HG03565 (cell line): ENCODE measurements around the gene GATA5.

Experiments used
- ATAC-seq: cut with Tn5 transposase; IDR thresholded peaks from one replicate; pipeline ENCODE4 v1.9.1; 2021; ENCODE audit warnings: mild to moderate bottlenecking, moderate library complexity; ENCODE audit not compliant: unreplicated experiment

The GATA5 gene

DNA sequence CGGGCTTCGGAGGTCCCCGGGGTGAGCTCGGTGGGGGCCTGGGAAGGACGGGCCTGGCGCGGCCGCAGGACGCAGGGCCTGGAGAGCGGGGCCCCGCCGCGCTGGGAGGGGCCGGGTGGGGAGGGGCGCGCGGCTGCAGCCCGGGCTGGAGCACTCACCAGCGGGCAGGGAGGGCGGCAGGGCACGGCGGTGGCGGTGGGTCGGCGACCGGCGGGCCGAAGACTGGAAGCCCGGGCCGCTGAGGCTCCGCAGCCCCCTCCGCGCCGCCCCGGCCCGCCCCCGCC is at the start of gene GATA5:
Gene GATA5, minus strand, starts transcription at position 224 of the 284 bp plus-strand sequence. CDS start 474 bp downstream, outside the sequence.
- ATAC-seq, result no peak

DNA sequence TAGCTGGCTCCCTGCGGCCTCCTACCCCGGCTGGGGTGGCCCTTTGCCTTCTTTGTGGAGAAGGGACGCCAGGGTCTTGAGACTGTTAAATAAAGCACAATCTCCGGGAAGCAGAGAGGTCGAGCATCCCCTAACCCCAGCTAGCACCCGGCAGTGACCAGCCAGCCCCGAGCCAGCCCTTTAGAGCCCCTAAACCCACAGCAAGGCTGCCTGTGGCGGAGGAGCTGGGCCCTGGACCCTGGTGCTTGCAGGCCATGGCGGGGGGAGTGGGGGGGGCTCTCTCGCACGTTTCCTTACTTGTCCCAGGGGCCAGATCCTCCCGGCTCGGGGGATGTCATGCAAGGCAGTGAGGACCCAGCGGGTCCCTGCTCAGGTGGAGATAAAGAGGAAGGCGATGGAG is 49.2 kb upstream of the GATA5 start:
- no peak for ATAC-seq

DNA sequence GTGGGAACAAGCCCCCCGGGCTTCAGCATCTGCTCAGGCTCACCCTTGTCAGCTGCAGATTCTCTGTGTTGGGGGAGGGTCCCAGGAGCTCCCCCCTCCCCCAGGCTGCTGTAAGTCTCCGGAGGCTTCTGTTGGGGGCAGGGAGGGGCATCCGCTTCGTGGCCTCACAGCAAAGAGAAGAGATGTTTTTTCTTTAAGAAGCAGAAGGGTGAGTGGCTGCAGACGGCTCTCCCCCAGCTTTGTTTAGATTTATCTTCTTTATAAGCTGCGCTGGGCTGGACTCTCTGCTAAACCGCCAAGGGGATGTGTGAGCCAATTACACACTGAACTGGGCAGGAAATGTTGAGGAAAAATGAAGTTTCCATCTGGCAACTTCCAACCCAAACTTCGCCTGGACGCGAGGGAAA is 48.7 kb upstream of the GATA5 start:
- ATAC-seq, result no peak

DNA sequence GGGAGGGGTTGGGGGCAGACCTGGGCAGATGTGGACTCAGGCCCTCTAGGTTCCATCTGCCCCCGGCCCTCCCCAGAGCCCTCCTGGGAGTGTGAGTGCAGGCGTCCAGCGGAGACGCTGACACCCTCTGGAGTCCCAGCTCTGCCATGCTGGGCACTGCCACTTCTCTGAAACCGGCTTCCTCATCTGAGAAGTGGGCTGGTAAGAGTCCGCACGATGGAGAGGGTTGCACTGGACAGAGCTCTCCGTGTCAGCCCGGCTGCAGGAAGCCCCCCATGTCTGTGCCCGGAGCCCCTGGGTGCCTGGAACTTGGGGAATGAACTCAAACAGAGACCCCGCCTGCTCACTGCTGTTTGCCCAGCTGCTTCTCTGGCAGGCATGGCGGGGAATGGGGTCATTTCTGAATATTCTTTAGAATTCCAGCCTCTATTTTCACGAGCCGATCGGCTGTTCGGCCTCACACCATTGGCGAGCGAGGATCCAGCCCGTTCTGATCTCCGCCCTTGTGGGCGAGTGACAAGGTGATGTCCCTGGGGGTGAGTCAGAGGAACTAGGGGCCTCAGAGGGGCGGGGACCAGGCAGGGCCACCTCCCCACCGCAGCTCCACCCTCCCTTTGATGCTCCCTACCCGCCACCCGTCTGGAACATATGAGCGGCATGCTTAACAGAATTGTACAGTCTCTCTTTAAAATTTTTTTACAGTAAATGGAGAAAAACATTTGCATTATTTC is 47.8 kb upstream of the GATA5 start:
- ATAC-seq, result no peak

DNA sequence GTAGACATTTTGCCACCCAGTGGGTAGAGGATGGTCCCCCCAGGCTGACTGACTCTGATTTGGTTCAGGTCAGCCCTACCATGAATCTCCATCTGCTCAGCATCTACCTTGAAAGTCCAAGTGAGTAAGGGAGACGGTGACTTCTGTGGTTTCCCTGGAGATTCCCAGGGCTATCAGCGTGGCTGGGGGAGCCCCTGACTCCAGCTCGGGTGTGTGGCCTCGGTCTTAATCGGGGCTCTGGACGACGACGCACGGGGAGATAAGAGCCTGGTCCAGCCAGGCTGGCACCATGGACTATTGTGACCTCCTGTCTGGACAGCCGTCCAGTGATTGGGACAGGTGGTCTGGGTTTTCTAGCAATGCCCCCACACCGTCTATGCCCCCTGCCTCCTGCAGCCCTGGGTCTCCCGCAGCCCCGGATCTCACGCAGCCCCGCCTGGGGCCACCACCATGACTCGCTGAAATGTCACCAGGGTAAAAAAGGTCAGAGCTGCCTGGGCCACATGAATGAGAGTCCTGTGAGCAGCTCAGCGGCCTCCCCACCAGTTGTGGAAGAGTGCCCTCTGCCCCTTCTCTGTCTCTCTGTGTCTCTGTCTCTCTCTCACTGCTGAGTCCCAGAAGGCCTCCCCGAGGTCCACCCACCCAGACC is 47.1 kb upstream of the GATA5 start:
- ATAC-seq, result no peak

DNA sequence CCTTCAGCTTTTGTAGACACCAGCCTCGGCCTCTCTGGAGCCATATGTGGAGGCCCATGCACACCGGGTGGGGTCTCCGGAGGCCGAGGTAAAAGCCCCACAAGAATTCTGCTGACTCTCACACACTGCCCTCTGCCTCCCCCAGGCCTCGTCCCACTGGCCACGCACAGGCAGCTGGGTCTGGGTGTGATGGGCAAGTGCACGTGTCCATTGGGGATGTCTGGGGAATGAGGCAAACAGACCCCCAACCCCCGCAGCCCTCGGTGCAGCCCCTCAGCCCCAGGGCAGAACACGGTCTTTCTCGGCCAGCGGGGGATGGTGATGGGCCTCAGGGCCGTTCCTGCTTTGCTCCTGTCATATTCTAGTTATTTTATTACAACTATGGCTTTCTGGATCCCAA is 44.0 kb upstream of the GATA5 start:
- ATAC-seq, result no peak

GRCh38 chr20:62518911-62519310 is 43.1 kb upstream of the GATA5 start:
- ATAC-seq, result no peak

- ATAC-seq, result no peak
These were observed 42.3 kb upstream of the GATA5 start for GRCh38 chr20:62517901-62518610.

GRCh38 chr20:62517168-62517567 is 41.4 kb upstream of the GATA5 start:
- no peak for ATAC-seq

- no peak for ATAC-seq
These were observed 40.5 kb upstream of the GATA5 start for GRCh38 chr20:62516338-62516737.

DNA sequence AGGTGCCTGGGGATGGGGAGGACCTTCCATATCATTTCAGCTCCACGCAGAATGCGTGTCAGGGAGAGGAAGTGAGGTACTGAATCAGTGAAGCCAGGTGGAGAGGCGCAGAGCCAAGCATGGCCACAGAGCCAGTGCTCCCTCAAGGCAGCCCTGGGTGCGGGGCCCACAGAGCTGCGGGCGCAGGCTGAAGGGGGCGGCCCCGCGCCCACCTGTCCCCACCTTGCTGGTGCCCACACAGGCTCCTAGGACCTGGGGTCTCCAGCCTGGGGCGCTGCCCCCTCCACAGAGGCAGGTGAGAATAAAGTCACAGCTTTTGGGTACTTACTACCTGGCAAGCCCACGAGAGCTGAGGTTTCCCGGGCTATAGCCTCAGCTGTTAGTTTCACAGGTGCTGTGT is 40.0 kb upstream of the GATA5 start:
- no peak for ATAC-seq

DNA sequence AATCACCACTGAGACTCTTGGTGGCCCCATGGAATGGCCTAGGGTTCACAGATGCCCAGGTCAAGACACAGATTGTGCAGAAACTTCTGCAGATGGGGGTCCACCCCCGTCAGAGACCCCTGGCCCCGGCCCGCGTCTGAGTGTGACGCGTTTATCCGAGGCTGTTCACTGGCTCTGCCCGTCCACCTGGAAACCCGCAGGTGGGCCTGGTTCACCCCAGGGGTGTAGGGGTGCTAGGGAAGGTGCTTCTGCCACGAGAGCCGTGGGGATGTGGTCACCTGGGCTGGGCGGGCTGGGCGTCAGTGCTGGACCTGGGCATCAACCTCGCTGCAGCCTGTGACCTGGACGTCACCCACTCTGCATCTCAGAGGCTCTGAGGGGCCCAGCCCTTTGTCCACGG is 39.5 kb upstream of the GATA5 start:
- no peak for ATAC-seq

- no peak for ATAC-seq
These were observed 38.2 kb upstream of the GATA5 start for GRCh38 chr20:62513991-62514390.

DNA sequence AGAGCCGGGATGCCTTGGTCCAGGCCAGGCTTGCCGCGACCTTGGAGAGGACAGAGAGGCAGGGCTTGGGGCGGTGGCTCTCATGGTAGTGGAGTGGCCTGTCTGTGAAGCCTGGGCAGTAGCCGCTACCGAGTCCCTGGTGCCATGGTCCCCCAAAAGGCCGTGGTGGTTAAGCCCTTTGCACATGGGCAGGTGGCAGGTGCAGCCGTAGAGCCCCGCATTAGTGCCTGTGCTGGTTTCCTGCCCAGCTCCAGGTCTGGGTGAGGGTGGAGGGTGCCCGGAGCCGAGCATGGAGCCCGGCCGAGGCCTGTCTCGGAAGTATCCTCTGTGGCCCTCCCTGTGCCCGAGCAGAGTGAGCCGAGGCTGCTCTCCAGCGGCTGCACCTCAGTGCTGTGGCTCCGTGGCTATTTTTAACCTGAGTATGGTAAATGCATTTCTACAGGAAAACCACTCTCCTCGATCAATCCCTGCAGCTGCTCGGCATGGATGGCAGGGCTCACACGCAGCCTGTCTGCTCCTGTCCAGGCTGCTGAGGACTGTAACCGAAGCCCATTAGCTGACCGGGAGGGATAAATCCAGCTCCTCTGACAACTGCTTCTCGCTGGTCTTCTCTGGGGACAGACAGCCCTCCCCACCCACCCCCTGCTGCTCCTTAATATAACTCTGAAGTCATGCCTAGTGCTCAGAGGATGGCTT is 36.3 kb upstream of the GATA5 start:
- no peak for ATAC-seq

DNA sequence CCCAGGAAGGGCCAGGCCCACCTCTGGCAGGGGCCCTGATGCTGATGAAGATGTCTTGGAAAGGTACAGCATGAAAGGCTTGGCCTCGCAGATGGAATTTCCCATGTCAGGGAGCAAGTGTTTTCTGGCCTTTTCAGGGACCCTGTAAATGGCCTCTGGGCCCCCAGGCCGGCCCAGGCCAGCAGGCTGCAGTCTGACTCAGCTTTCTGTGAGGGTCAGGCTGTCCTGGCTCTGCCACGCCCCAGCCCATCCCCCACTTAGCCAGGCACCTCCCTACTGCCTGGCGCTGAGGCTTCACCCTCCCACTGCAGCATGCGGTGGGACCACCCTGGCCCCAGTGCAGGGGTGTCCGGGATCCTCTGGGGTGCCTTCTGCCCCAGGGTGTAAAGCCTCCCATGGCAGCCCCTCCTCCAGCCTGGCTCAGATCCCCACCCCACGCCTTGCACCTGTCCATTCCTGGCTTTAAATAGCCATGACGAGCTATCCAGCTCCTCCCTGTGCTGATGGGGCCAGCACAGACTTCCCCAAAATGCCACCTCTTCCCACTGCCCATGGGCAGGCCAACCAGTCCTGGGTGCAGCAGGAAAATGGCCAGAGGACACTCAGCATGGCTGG is 35.6 kb upstream of the GATA5 start:
- no peak for ATAC-seq

GRCh38 chr20:62508641-62509051 is 32.9 kb upstream of the GATA5 start:
- no peak for ATAC-seq

DNA sequence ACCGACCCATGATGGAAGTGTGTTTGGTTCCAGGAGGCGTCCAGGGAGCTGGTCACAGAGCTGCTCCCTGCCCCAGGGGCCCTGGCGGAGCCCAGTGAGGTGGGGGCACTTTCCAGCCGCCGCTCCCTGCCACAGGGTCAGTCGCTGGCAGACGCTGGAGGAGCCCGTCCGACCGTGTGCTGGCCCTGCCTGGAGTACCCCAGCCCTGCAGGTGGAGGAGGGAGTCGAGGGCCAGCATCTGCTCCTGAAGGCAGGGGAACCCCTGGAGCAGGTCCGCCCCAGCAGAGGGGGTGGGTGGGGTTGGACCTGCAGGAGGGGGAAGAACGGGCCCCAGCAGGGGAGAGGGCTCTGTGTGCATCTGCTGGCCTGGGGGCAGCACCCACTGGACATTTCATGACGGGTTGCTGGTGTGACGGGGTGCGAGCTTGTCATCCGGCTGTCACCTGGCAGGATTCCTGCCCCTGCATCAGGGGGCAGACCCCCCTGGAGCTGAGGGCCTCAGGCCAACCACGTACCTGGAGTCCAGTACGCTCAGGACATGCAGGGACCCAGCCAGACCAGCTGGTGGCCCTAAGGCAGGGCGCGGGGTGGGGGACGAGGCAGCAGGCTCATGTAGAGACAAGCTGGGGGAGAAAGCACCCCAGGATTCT is 32.3 kb upstream of the GATA5 start:
- no peak for ATAC-seq

DNA sequence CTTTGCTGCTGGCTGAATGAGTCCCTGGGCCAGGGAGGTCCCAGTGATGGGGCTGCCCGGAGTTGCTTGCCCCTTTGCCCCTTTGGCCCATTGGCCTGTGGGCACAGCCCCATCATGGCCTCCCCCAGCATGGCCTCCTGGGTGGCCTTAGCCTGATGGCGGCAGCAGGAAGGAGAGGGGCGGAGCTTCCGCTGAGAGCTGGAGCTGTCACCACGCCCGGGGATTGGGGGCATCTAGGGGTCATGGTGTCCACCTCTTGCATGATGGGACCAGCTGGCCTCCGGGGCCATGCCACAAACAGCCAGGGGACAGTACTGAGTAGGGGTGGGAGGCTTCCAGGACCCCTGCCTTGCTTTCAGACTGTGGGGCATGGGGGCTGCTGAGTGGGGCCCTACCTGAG is 31.5 kb upstream of the GATA5 start:
- ATAC-seq, result no peak

GRCh38 chr20:62506791-62507190 is 31.0 kb upstream of the GATA5 start:
- ATAC-seq, result no peak

DNA sequence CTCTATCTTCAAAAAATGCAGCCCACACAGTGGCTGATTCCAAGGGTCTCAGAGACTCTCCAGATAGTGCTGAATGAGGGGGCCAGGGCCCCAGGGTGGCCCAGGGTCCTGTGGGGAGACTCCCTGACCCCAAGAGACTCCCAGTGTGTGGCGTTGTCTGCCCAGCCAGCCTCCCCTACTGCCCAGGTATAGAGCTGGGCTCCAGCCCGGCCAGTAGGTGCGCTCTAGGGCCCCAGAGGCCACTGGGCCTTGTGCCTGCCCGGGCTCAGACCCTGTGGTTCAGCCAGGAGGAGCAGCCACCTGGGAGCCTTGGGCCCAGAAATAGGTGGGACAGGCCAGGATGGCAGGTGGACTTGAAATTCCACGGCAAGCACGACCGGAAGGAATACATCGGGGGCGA is 30.3 kb upstream of the GATA5 start:
- no peak for ATAC-seq
